Hepatocyte (in vitro differentiated cells): Measurements from ENCODE around the gene ITGB8.

Source experiments
- EZH2 ChIP-seq: fragments of 200-600 bp; sonication (generic); IDR thresholded peaks from 2 replicates; pipeline ENCODE4 v1.6.1; 2016; ENCODE audit warnings: antibody characterized with exemption, mild to moderate bottlenecking, borderline replicate concordance
- TF ChIP-seq, protein P1 (sequence below): fragments of 200-600 bp; sonication (generic); IDR thresholded peaks from 2 replicates; pipeline ENCODE4 v1.5.1; 2016; ENCODE audit warnings: antibody characterized with exemption, mild to moderate bottlenecking; ENCODE audit not compliant: poor library complexity

DNA sequence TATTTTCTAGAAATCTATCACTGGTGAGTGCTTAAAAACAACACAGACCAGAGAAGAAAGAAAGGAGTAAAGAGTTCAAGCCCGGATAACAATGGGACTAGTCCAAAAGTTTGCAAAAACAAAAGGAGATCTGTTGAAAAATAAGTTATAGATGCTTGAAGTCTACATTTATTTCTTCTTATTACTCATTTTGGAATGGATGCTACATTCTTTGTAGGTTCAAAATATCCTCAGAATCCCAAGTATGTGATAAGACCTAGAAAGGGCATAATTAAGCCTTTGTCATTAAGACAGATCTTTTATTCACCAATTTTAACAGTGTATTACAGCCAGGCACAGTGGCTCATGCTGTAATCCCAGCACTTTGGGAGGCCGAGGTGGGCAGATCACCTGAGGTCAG lies 42.7 kb upstream of the ITGB8 start:
- TF ChIP-seq, protein P1, sequence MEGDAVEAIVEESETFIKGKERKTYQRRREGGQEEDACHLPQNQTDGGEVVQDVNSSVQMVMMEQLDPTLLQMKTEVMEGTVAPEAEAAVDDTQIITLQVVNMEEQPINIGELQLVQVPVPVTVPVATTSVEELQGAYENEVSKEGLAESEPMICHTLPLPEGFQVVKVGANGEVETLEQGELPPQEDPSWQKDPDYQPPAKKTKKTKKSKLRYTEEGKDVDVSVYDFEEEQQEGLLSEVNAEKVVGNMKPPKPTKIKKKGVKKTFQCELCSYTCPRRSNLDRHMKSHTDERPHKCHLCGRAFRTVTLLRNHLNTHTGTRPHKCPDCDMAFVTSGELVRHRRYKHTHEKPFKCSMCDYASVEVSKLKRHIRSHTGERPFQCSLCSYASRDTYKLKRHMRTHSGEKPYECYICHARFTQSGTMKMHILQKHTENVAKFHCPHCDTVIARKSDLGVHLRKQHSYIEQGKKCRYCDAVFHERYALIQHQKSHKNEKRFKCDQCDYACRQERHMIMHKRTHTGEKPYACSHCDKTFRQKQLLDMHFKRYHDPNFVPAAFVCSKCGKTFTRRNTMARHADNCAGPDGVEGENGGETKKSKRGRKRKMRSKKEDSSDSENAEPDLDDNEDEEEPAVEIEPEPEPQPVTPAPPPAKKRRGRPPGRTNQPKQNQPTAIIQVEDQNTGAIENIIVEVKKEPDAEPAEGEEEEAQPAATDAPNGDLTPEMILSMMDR, result no peak
- no peak for TF ChIP-seq EZH2
